B cell (primary cell): ENCODE measurements around the gene HASPIN.

Experiments used
- EZH2 ChIP-seq: IDR thresholded peaks from 2 replicates; pipeline ENCODE4 v1.6.1; 2012; ENCODE audit warnings: borderline replicate concordance, low read depth, mild to moderate bottlenecking, moderate library complexity, low read length; ENCODE audit not compliant: insufficient read depth, poor library complexity, severe bottlenecking
- TF ChIP-seq, protein P1 (sequence below): fragments of 200-600 bp; IDR thresholded peaks from one replicate; pipeline ENCODE4 v1.8.0; 2022; ENCODE audit warnings: antibody characterized with exemption, mild to moderate bottlenecking

GRCh38 chr17:3681565-3681964 lies 42.1 kb upstream of the HASPIN start:
- TF ChIP-seq, protein P1, sequence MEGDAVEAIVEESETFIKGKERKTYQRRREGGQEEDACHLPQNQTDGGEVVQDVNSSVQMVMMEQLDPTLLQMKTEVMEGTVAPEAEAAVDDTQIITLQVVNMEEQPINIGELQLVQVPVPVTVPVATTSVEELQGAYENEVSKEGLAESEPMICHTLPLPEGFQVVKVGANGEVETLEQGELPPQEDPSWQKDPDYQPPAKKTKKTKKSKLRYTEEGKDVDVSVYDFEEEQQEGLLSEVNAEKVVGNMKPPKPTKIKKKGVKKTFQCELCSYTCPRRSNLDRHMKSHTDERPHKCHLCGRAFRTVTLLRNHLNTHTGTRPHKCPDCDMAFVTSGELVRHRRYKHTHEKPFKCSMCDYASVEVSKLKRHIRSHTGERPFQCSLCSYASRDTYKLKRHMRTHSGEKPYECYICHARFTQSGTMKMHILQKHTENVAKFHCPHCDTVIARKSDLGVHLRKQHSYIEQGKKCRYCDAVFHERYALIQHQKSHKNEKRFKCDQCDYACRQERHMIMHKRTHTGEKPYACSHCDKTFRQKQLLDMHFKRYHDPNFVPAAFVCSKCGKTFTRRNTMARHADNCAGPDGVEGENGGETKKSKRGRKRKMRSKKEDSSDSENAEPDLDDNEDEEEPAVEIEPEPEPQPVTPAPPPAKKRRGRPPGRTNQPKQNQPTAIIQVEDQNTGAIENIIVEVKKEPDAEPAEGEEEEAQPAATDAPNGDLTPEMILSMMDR: no peak
- no peak for TF ChIP-seq EZH2
